GM15510 (cell line): ENCODE results near the gene MED14.

Experiments
- POLR2A ChIP-seq: IDR thresholded peaks from 3 replicates; pipeline ENCODE4 v1.6.1; 2011; ENCODE audit warnings: borderline replicate concordance; ENCODE audit not compliant: insufficient read length; ENCODE audit errors: extremely low read depth

MED14 gene

DNA sequence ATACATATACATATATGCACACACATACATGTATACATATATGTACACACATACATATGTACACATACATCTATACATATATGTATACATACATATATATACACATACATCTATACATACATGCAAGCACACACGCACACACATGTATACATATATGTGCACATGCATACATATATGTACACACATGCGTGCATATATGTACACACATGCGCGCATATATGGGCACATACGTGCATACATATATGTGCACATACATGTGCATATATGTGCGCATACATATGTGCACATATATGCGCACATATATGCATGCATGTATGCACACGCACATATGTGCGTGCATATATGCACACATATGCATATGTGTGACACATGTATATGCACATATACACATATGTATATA is 119.4 kb downstream of the MED14 start:
- no peak for TF ChIP-seq POLR2A

DNA sequence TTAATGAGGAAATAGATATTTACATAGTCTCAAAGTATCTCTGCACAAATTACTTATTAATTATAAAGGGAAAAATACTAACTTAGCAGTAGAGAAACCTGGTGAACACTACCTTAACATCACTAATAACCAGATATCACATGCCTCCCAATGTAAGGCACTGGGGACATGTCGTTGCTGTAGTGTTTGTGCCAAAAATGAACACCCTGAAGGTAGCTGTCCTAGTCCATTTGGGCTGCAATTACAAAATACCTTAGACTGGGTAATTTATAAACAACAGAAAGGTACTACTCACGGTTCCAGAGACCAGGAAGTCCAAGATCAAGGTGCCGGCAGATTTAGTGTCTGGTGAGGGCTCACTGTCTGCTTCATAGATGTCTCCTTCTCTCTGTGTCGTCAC is 122.8 kb downstream of the MED14 start:
- no peak for TF ChIP-seq POLR2A

GRCh38 chrX:40607381-40607780 is 128.0 kb downstream of the MED14 start:
- no peak for TF ChIP-seq POLR2A

GRCh38 chrX:40603446-40603845 is 131.9 kb downstream of the MED14 start:
- TF ChIP-seq POLR2A = no peak
